ENCODE measurements around the gene DMPK. TPM values are rescaled to one million over a fixed set of nuclear protein-coding genes. Genes with fewer than 3 reads are reported as not detected.

The DMPK gene
- total and polyA plus RNA-seq, 2 experiments from 2014 or later = 9.8 to 24.0 TPM

GRCh38 chr19:45769821-45770191 is 12.5 kb downstream of the DMPK start:
- H4K20me1 ChIP-seq (replicated peaks; ENCODE audit: insufficient read depth) = peaks cover 3% of the 10 kb centered on the region; the same call in 1 of the 2 replicates
- TF ChIP-seq, protein P1, sequence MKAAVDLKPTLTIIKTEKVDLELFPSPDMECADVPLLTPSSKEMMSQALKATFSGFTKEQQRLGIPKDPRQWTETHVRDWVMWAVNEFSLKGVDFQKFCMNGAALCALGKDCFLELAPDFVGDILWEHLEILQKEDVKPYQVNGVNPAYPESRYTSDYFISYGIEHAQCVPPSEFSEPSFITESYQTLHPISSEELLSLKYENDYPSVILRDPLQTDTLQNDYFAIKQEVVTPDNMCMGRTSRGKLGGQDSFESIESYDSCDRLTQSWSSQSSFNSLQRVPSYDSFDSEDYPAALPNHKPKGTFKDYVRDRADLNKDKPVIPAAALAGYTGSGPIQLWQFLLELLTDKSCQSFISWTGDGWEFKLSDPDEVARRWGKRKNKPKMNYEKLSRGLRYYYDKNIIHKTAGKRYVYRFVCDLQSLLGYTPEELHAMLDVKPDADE (IDR thresholded peaks at IDR 0.05) = no peak
- TF ChIP-seq CREB1 (CRISPR knock-in tag; IDR thresholded peaks at IDR 0.05; ENCODE audit: low read depth) (no peak), CTCF (conservative IDR thresholded peaks at IDR 0.05; ENCODE audit: low read depth in 2 of 2) (no peak), STAT1 (IDR thresholded peaks at IDR 0.05; ENCODE audit: unreplicated experiment) (no peak)
- TF ChIP-seq, protein P2, sequence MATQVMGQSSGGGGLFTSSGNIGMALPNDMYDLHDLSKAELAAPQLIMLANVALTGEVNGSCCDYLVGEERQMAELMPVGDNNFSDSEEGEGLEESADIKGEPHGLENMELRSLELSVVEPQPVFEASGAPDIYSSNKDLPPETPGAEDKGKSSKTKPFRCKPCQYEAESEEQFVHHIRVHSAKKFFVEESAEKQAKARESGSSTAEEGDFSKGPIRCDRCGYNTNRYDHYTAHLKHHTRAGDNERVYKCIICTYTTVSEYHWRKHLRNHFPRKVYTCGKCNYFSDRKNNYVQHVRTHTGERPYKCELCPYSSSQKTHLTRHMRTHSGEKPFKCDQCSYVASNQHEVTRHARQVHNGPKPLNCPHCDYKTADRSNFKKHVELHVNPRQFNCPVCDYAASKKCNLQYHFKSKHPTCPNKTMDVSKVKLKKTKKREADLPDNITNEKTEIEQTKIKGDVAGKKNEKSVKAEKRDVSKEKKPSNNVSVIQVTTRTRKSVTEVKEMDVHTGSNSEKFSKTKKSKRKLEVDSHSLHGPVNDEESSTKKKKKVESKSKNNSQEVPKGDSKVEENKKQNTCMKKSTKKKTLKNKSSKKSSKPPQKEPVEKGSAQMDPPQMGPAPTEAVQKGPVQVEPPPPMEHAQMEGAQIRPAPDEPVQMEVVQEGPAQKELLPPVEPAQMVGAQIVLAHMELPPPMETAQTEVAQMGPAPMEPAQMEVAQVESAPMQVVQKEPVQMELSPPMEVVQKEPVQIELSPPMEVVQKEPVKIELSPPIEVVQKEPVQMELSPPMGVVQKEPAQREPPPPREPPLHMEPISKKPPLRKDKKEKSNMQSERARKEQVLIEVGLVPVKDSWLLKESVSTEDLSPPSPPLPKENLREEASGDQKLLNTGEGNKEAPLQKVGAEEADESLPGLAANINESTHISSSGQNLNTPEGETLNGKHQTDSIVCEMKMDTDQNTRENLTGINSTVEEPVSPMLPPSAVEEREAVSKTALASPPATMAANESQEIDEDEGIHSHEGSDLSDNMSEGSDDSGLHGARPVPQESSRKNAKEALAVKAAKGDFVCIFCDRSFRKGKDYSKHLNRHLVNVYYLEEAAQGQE (IDR thresholded peaks at IDR 0.05; ENCODE audit: unreplicated experiment) = no peak
- peaks cover 25% of the 10 kb centered on the region for H3F3A ChIP-seq (replicated peaks; ENCODE audit: low read depth)
- peak overlapping the region; percentile 99 for H3K4me2 ChIP-seq
- DNase-seq (ENCODE audit: low spot score) = peak; percentile 44
- H3K36me3 Mint-ChIP-seq (ENCODE audit: low read depth) = peaks cover 20% of the 10 kb centered on the region
- no peaks in the 10 kb centered on the region for H3K9me2 ChIP-seq (ENCODE audit: insufficient read depth)
- H3K4me1 ChIP-seq (ENCODE audit: insufficient read depth) = peaks cover 26% of the 10 kb centered on the region
- peak overlapping the region; percentile 91 for H3K4me3 Mint-ChIP-seq
- no peak for ATAC-seq
- H2AFZ ChIP-seq = no peak overlapping the region
- peaks cover 23% of the 10 kb centered on the region for H3K4me1 Mint-ChIP-seq
- H3K27me3 Mint-ChIP-seq (ENCODE audit: insufficient read depth, low read depth, poor library complexity) = peaks cover 34% of the 10 kb centered on the region
- peak overlapping the region; percentile 76 for H3K4me3 ChIP-seq
- no peaks in the 10 kb centered on the region for H3K79me2 ChIP-seq (replicated peaks; ENCODE audit: insufficient read depth)
- no peaks in the 10 kb centered on the region for H3K9me3 Mint-ChIP-seq
- H3K27ac Mint-ChIP-seq = peak overlapping the region; percentile 99
- peak overlapping the region; percentile 97 for H3K27ac ChIP-seq (ENCODE audit: low read depth)
- H3K36me3 ChIP-seq (ENCODE audit: insufficient read depth) = 0 out of 2 replicates have a peak, but pooled peaks cover 3% of the 10 kb centered on the region
- H3K27me3 ChIP-seq (ENCODE audit: insufficient read depth) = no peaks in the 10 kb centered on the region

- peaks cover 35% of the 10 kb centered on the region for H3K27me3 Mint-ChIP-seq (ENCODE audit: insufficient read depth, low read depth, poor library complexity)
- H3K9me3 Mint-ChIP-seq = no peaks in the 10 kb centered on the region
- peaks cover 15% of the 10 kb centered on the region for H3K36me3 Mint-ChIP-seq (ENCODE audit: low read depth)
- TF ChIP-seq EZH2phosphoT487 (IDR thresholded peaks at IDR 0.05; ENCODE audit: unreplicated experiment) (no peak), EZH2 (IDR thresholded peaks at IDR 0.05; ENCODE audit: low read depth, unreplicated experiment) (no peak), JUNB (IDR thresholded peaks at IDR 0.05; ENCODE audit: unreplicated experiment) (no peak), POLR2AphosphoS5 (IDR thresholded peaks at IDR 0.05; ENCODE audit: low read depth) (peak; percentile 87), ZNF331 (CRISPR knock-in tag; IDR thresholded peaks at IDR 0.05; ENCODE audit: low read depth) (no peak), NANOG (IDR thresholded peaks at IDR 0.05; ENCODE audit: borderline replicate concordance) (no peak), STAT1 (IDR thresholded peaks at IDR 0.05; ENCODE audit: unreplicated experiment) (no peak)
- TF ChIP-seq, protein P2 (IDR thresholded peaks at IDR 0.05; ENCODE audit: unreplicated experiment) = no peak
Measured at GRCh38 chr19:45768984-45769782, 13.1 kb downstream of the DMPK start, which contains the start of gene SIX5. Gene SIX5, minus strand, starts transcription at chr19:45769252. Its CDS starts 408 bp downstream, at chr19:45768844.

More at GRCh38 chr19:45768984-45769782, 13.1 kb downstream of the DMPK start, which contains the start of gene SIX5:
- peaks cover 28% of the 10 kb centered on the region for H3K4me1 Mint-ChIP-seq
- Histone ChIP-seq H3K4me3 (peak within 1 kb of the TSS; percentile 83), H3K4me1 (ENCODE audit: insufficient read depth) (peaks cover 33% of the 10 kb centered on the region), H3K4me2 (peak within 1 kb of the TSS; percentile 99), H4K20me1 (replicated peaks; ENCODE audit: insufficient read depth) (no peaks in the 10 kb centered on the region; the same call in 1 of the 2 replicates), H2AFZ (no peak within 1 kb of the TSS), H3F3A (replicated peaks; ENCODE audit: low read depth) (peaks cover 25% of the 10 kb centered on the region), H3K79me2 (replicated peaks; ENCODE audit: insufficient read depth) (no peaks in the 10 kb centered on the region), H3K9me2 (ENCODE audit: insufficient read depth) (no peaks in the 10 kb centered on the region), H3K27ac (ENCODE audit: low read depth) (peak within 1 kb of the TSS; percentile 100), H3K36me3 (ENCODE audit: insufficient read depth) (0 out of 2 replicates have a peak, but pooled peaks cover 3% of the 10 kb centered on the region), H3K27me3 (ENCODE audit: insufficient read depth) (no peaks in the 10 kb centered on the region)
- peak within 1 kb of the TSS; percentile 91 for H3K4me3 Mint-ChIP-seq
- ATAC-seq (peak; percentile 46), DNase-seq (ENCODE audit: low spot score) (peak; percentile 99)
- H3K27ac Mint-ChIP-seq = peak within 1 kb of the TSS; percentile 99

All from GM23338 (cell line).